HG03196 (cell line): ENCODE measurements around the gene LRRC23.
"Not testable (repeated sequence)": the region's sequence is repeated elsewhere in the genome, so short reads cannot be mapped to it uniquely, and the experiment has no call there.

Experiments
- ATAC-seq: cut with Tn5 transposase; IDR thresholded peaks from one replicate; pipeline ENCODE4 v1.9.1; 2021; ENCODE audit not compliant: unreplicated experiment

LRRC23 gene

GRCh38 chr12:6872073-6873048 is 32.3 kb upstream of the LRRC23 start:
- ATAC-seq = no peak

- peak; percentile 52 for ATAC-seq
Measured at GRCh38 chr12:6873094-6874014, 31.3 kb upstream of the LRRC23 start, which contains the start of gene SPSB2. Gene SPSB2 (minus strand): TSS chr12:6873303. CDS start chr12:6872901, 402 bp downstream.

GRCh38 chr12:6874015-6874368 is 30.6 kb upstream of the LRRC23 start:
- not testable (repeated sequence) for ATAC-seq

- not testable (repeated sequence) for ATAC-seq
Measured at GRCh38 chr12:6879824-6880223, 24.8 kb upstream of the LRRC23 start.

- ATAC-seq = no peak
Measured at GRCh38 chr12:6883252-6883651, 21.4 kb upstream of the LRRC23 start.

- ATAC-seq = no peak
Measured at GRCh38 chr12:6883683-6884082, 20.9 kb upstream of the LRRC23 start.

GRCh38 chr12:6884539-6884938 is 20.1 kb upstream of the LRRC23 start:
- no peak for ATAC-seq

- not testable (repeated sequence) for ATAC-seq
Measured at GRCh38 chr12:6886206-6886999, 18.2 kb upstream of the LRRC23 start.

- ATAC-seq = no peak
Measured at GRCh38 chr12:6887460-6887859, 17.2 kb upstream of the LRRC23 start.

GRCh38 chr12:6888360-6888759 is 16.3 kb upstream of the LRRC23 start:
- no peak for ATAC-seq

GRCh38 chr12:6888794-6889193 is 15.8 kb upstream of the LRRC23 start:
- ATAC-seq = not testable (repeated sequence)

- not testable (repeated sequence) for ATAC-seq
Measured at GRCh38 chr12:6889775-6890573, 14.6 kb upstream of the LRRC23 start.

- ATAC-seq = peak; percentile 94
Measured at GRCh38 chr12:6890789-6891645, 13.6 kb upstream of the LRRC23 start.

- peak; percentile 13 for ATAC-seq
Measured at GRCh38 chr12:6891646-6892001, 13.0 kb upstream of the LRRC23 start.

- not testable (repeated sequence) for ATAC-seq
Measured at GRCh38 chr12:6892683-6893082, 11.9 kb upstream of the LRRC23 start.

- ATAC-seq = no peak
Measured at GRCh38 chr12:6894321-6894720, 10.3 kb upstream of the LRRC23 start.

- ATAC-seq = no peak
Measured at GRCh38 chr12:6896846-6897435, 7.7 kb upstream of the LRRC23 start.

- ATAC-seq = no peak
Measured at GRCh38 chr12:6899427-6899826, 5.2 kb upstream of the LRRC23 start.
